HEK293 (cell line): ENCODE results near the gene NGB.
A peak's percentile ranks its signal among the peaks of the same experiment; 100 is the strongest.

Source experiments
- CTCF ChIA-PET: fragments of 350-600 bp; formaldehyde crosslinking; extraction: SDS; loops from one replicate; lab custom pipeline; 2021; ENCODE audit warnings: antibody characterized with exemption; lab: Yijun Ruan, JAX
- POLR2A ChIA-PET: fragments of 300-600 bp; formaldehyde crosslinking; extraction: SDS; loops from one replicate; lab custom pipeline; 2020; ENCODE audit warnings: antibody characterized with exemption, inconsistent platforms; lab: Yijun Ruan, JAX
- H3K27ac ChIP-seq: fragments of 200-500 bp; sonication (Bioruptor generic); 2 replicates; pipeline ENCODE4 v1.5.1; 2014; ENCODE audit warnings: low read depth, low read length, control low read depth, inconsistent platforms; ENCODE audit errors: extremely low read depth
- H3K36me3 ChIP-seq, 2 experiments: fragments of 200-500 bp in 1 of 2; sonication (Bioruptor generic) in 1 of 2; 1 replicate in 1 of 2; 2 replicates in 1 of 2; pipeline ENCODE4 v1.5.1; 2014 to 2017; ENCODE audit warnings: inconsistent platforms in 2 of 2, low read length in 2 of 2; ENCODE audit not compliant: control insufficient read depth in 2 of 2, insufficient read depth in 1 of 2
- H3K4me1 ChIP-seq: fragments of 200-500 bp; sonication (Bioruptor generic); 2 replicates; pipeline ENCODE4 v1.5.1; 2014; ENCODE audit warnings: mild to moderate bottlenecking, low read length, inconsistent platforms; ENCODE audit not compliant: control insufficient read depth, insufficient read depth
- H3K4me3 ChIP-seq: 2 replicates; pipeline ENCODE4 v1.5.1; 2011; ENCODE audit warnings: low read depth, mild to moderate bottlenecking, control low read depth, low read length, moderate library complexity
- H3K9me3 ChIP-seq: fragments of 200-500 bp; sonication (Bioruptor generic); 2 replicates; pipeline ENCODE4 v1.5.1; 2014; ENCODE audit warnings: low read depth, low read length, inconsistent platforms; ENCODE audit not compliant: control insufficient read depth, insufficient read depth
- KLF9 ChIP-seq: fragments of 450-650 bp; formaldehyde crosslinking; IDR thresholded peaks from 2 replicates; pipeline ENCODE4 v1.5.1; 2016; ENCODE audit warnings: missing biosample characterization, missing genetic modification characterization, low read depth
- MEIS1 ChIP-seq: sonication (generic); formaldehyde crosslinking; IDR thresholded peaks from 2 replicates; pipeline ENCODE4 v1.8.1; 2022; ENCODE audit warnings: missing genetic modification reagents, mild to moderate bottlenecking, borderline replicate concordance
- ZBTB20 ChIP-seq: fragments of 450-650 bp; formaldehyde crosslinking; IDR thresholded peaks from 2 replicates; pipeline ENCODE4 v1.5.1; 2016; ENCODE audit warnings: missing biosample characterization, missing genetic modification characterization
- ZBTB7A ChIP-seq: fragments of 450-650 bp; formaldehyde crosslinking; IDR thresholded peaks from 2 replicates; pipeline ENCODE4 v1.5.1; 2016; ENCODE audit warnings: low read depth, missing biosample characterization, missing genetic modification characterization
- ZEB2 ChIP-seq: fragments of 450-650 bp; formaldehyde crosslinking; IDR thresholded peaks from 2 replicates; pipeline ENCODE4 v1.5.1; 2016; ENCODE audit warnings: missing biosample characterization, missing genetic modification characterization
- ZFHX2 ChIP-seq: fragments of 450-650 bp; formaldehyde crosslinking; conservative IDR thresholded peaks from 2 replicates; pipeline ENCODE4 v1.5.1; 2016; ENCODE audit warnings: missing biosample characterization, missing genetic modification characterization
- ZNF341 ChIP-seq: fragments of 450-650 bp; formaldehyde crosslinking; IDR thresholded peaks from 2 replicates; pipeline ENCODE4; 2016; ENCODE audit warnings: low read depth, missing biosample characterization, missing genetic modification characterization
- ZNF366 ChIP-seq: fragments of 450-650 bp; formaldehyde crosslinking; conservative IDR thresholded peaks from 2 replicates; pipeline ENCODE4 v1.5.1; 2016; ENCODE audit warnings: missing biosample characterization, missing genetic modification characterization
- ZNF433 ChIP-seq: fragments of 450-650 bp; formaldehyde crosslinking; IDR thresholded peaks from 2 replicates; pipeline ENCODE4 v1.5.1; 2016; ENCODE audit warnings: missing biosample characterization, missing genetic modification characterization, low read depth
- ZNF48 ChIP-seq: fragments of 450-650 bp; formaldehyde crosslinking; IDR thresholded peaks from 2 replicates; pipeline ENCODE4 v1.5.1; 2016; ENCODE audit warnings: missing biosample characterization, missing genetic modification characterization
- ZNF548 ChIP-seq: fragments of 450-650 bp; formaldehyde crosslinking; IDR thresholded peaks from 2 replicates; pipeline ENCODE4 v1.5.1; 2016; ENCODE audit warnings: missing biosample characterization, missing genetic modification characterization
- ZNF555 ChIP-seq: fragments of 450-650 bp; formaldehyde crosslinking; conservative IDR thresholded peaks from 2 replicates; pipeline ENCODE4 v1.5.1; 2017; ENCODE audit warnings: missing biosample characterization, mild to moderate bottlenecking, missing genetic modification characterization, inconsistent platforms
- ZNF560 ChIP-seq: fragments of 450-650 bp; formaldehyde crosslinking; IDR thresholded peaks from 2 replicates; pipeline ENCODE4 v1.5.1; 2017; ENCODE audit warnings: missing biosample characterization, missing genetic modification characterization, borderline replicate concordance
- ZNF585B ChIP-seq: fragments of 450-650 bp; formaldehyde crosslinking; IDR thresholded peaks from 2 replicates; pipeline ENCODE4 v1.5.1; 2016; ENCODE audit warnings: missing biosample characterization, missing genetic modification characterization
- ZNF600 ChIP-seq: fragments of 450-650 bp; formaldehyde crosslinking; IDR thresholded peaks from 2 replicates; pipeline ENCODE4 v1.5.1; 2016; ENCODE audit warnings: missing biosample characterization, missing genetic modification characterization
- ZNF626 ChIP-seq: fragments of 450-650 bp; sonication (Bioruptor Pico); formaldehyde crosslinking; IDR thresholded peaks from 2 replicates; pipeline ENCODE4 v1.5.1; 2018; ENCODE audit warnings: missing biosample characterization, missing genetic modification characterization, inconsistent platforms
- ZNF843 ChIP-seq: fragments of 450-650 bp; formaldehyde crosslinking; IDR thresholded peaks from 2 replicates; pipeline ENCODE4 v1.5.1; 2016; ENCODE audit warnings: missing biosample characterization, missing genetic modification characterization
- TF ChIP-seq, protein P1 (sequence below): fragments of 450-650 bp; formaldehyde crosslinking; IDR thresholded peaks from 2 replicates; pipeline ENCODE4 v1.5.1; 2017; ENCODE audit warnings: missing biosample characterization, missing genetic modification characterization
- TF ChIP-seq, protein P2 (sequence below): fragments of 450-650 bp; formaldehyde crosslinking; IDR thresholded peaks from 2 replicates; pipeline ENCODE4 v1.5.1; 2017; ENCODE audit warnings: missing biosample characterization, mild to moderate bottlenecking, missing genetic modification characterization, moderate library complexity
- TF ChIP-seq, protein P3 (sequence below): fragments of 450-650 bp; formaldehyde crosslinking; IDR thresholded peaks from 2 replicates; pipeline ENCODE4 v1.5.1; 2016; ENCODE audit warnings: missing biosample characterization, missing genetic modification characterization
- TF ChIP-seq, protein P4 (sequence below): fragments of 450-650 bp; formaldehyde crosslinking; conservative IDR thresholded peaks from 2 replicates; pipeline ENCODE4 v1.5.1; 2016; ENCODE audit warnings: low read depth, missing biosample characterization, missing genetic modification characterization

NGB gene

DNA sequence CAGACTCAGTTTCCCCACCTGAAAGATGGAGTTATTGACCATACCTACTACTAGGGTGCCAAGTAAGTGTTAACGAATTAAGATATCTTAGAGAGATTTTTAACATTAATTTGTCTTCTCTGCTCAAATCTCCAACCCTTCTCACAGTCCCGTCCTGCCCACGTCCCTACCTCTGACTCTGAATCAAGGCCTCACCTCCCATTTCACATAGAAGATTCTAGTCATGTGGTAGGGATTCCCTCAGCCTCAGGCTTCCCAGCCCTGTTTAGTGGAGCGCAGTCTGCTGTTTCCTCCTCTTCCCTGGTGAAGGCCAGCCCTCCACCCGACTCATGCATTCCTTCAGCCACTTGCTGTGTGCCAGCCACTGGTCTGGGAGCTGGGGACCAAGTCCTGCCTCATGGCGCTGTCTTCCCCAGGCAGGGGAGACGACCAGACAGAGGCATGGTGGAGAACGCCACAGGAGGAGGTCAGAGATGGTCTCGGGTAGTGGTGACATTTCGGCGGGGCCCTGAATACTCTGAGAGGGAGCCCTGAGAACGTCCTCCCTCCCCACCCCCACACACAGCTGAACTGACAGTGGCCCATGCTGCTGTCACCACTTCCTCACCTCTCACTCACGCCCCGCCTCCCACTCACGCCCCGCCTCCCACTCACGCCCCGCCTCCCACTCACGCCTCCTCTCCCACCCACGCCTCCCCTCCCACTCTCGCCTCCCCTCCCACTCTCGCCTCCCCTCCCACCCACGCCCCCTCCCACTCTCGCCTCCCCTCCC is 50.6 kb downstream of the NGB start:
- ChIA-PET CTCF (no interaction called here), POLR2A (no interaction called here)
- Histone ChIP-seq H3K9me3 (no peaks in the 10 kb centered on the region), H3K36me3 (no peaks in the 10 kb centered on the region), H3K27ac (no peak overlapping the region), H3K4me3 (no peak overlapping the region), H3K4me1 (no peaks in the 10 kb centered on the region)
- TF ChIP-seq, protein P1, sequence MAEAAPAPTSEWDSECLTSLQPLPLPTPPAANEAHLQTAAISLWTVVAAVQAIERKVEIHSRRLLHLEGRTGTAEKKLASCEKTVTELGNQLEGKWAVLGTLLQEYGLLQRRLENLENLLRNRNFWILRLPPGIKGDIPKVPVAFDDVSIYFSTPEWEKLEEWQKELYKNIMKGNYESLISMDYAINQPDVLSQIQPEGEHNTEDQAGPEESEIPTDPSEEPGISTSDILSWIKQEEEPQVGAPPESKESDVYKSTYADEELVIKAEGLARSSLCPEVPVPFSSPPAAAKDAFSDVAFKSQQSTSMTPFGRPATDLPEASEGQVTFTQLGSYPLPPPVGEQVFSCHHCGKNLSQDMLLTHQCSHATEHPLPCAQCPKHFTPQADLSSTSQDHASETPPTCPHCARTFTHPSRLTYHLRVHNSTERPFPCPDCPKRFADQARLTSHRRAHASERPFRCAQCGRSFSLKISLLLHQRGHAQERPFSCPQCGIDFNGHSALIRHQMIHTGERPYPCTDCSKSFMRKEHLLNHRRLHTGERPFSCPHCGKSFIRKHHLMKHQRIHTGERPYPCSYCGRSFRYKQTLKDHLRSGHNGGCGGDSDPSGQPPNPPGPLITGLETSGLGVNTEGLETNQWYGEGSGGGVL (tag by site-specific recombination) = no peak
- no peak for TF ChIP-seq ZNF48
- TF ChIP-seq ZNF548 (tag by site-specific recombination) = no peak
- TF ChIP-seq, protein P2, sequence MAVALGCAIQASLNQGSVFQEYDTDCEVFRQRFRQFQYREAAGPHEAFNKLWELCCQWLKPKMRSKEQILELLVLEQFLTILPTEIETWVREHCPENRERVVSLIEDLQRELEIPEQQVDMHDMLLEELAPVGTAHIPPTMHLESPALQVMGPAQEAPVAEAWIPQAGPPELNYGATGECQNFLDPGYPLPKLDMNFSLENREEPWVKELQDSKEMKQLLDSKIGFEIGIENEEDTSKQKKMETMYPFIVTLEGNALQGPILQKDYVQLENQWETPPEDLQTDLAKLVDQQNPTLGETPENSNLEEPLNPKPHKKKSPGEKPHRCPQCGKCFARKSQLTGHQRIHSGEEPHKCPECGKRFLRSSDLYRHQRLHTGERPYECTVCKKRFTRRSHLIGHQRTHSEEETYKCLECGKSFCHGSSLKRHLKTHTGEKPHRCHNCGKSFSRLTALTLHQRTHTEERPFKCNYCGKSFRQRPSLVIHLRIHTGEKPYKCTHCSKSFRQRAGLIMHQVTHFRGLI (tag by site-specific recombination) = no peak
- no peak for TF ChIP-seq ZBTB20 (tag by site-specific recombination)
- peak; percentile 34 for TF ChIP-seq ZFHX2 (tag by site-specific recombination)

DNA sequence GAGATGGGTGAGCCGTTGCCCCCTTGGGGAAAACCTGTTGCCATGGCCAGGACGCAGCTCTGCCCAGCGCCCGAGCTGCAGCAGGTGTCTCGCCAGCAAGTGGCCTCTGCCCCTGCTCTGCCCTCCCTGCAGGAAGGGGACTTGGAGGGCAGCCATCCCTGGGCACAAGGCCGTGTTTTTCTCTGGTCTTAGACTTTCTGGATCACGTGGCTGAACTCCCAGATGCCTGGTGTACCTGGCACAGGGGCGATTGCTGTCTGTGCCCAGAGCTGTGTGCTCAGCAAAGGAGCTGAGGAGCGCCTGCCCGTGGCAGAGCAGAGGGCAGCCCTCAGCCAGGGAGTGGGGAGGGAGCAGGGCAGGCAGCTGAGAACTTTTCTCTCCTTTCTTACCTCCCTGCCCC is 51.4 kb downstream of the NGB start:
- Histone ChIP-seq H3K36me3 (no peaks in the 10 kb centered on the region), H3K27ac (no peak overlapping the region), H3K9me3 (no peaks in the 10 kb centered on the region), H3K4me3 (no peak overlapping the region), H3K4me1 (no peaks in the 10 kb centered on the region)
- CTCF ChIA-PET = interaction anchor here (0.7 to 0.9 kb wide), 2 partner anchors 48 to 80 kb away, joined by 3 read pairs; no protein-coding TSS in a partner anchor
- POLR2A ChIA-PET = no interaction called here
- TF ChIP-seq ZFHX2 (tag by site-specific recombination) (no peak), ZNF341 (tag by site-specific recombination) (no peak), ZNF366 (tag by site-specific recombination) (no peak), ZNF555 (tag by site-specific recombination) (no peak), ZBTB7A (tag by site-specific recombination) (no peak), ZNF433 (no peak), ZNF626 (tag by site-specific recombination) (no peak), ZNF560 (no peak), MEIS1 (CRISPR knock-in tag) (no peak), ZEB2 (tag by site-specific recombination) (no peak), ZNF600 (tag by site-specific recombination) (no peak), KLF9 (tag by site-specific recombination) (no peak), ZNF585B (tag by site-specific recombination) (no peak), ZNF843 (tag by site-specific recombination) (no peak)
- TF ChIP-seq, protein P3, sequence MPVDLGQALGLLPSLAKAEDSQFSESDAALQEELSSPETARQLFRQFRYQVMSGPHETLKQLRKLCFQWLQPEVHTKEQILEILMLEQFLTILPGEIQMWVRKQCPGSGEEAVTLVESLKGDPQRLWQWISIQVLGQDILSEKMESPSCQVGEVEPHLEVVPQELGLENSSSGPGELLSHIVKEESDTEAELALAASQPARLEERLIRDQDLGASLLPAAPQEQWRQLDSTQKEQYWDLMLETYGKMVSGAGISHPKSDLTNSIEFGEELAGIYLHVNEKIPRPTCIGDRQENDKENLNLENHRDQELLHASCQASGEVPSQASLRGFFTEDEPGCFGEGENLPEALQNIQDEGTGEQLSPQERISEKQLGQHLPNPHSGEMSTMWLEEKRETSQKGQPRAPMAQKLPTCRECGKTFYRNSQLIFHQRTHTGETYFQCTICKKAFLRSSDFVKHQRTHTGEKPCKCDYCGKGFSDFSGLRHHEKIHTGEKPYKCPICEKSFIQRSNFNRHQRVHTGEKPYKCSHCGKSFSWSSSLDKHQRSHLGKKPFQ (tag by site-specific recombination) = no peak
- TF ChIP-seq, protein P4, sequence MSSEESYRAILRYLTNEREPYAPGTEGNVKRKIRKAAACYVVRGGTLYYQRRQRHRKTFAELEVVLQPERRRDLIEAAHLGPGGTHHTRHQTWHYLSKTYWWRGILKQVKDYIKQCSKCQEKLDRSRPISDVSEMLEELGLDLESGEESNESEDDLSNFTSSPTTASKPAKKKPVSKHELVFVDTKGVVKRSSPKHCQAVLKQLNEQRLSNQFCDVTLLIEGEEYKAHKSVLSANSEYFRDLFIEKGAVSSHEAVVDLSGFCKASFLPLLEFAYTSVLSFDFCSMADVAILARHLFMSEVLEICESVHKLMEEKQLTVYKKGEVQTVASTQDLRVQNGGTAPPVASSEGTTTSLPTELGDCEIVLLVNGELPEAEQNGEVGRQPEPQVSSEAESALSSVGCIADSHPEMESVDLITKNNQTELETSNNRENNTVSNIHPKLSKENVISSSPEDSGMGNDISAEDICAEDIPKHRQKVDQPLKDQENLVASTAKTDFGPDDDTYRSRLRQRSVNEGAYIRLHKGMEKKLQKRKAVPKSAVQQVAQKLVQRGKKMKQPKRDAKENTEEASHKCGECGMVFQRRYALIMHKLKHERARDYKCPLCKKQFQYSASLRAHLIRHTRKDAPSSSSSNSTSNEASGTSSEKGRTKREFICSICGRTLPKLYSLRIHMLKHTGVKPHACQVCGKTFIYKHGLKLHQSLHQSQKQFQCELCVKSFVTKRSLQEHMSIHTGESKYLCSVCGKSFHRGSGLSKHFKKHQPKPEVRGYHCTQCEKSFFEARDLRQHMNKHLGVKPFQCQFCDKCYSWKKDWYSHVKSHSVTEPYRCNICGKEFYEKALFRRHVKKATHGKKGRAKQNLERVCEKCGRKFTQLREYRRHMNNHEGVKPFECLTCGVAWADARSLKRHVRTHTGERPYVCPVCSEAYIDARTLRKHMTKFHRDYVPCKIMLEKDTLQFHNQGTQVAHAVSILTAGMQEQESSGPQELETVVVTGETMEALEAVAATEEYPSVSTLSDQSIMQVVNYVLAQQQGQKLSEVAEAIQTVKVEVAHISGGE (tag by site-specific recombination) = no peak
